B cell (primary cell): ENCODE data around the gene L3MBTL1. TPM values are rescaled to one million over a fixed set of nuclear protein-coding genes. Genes with fewer than 3 reads are reported as not detected.

Experiments
- ATAC-seq: fragments of 200-7000 bp; cut with Tn5 transposase; one replicate; pipeline ENCODE4 v1.10.0; 2021; ENCODE audit warnings: low read depth, mild to moderate bottlenecking, moderate number of reproducible peaks, moderate library complexity
- CTCF ChIA-PET: fragments of 350-600 bp; sonication (Branson Sonifier 250); formaldehyde crosslinking; loops from one replicate; lab custom pipeline; 2021; ENCODE audit warnings: antibody characterized with exemption, inconsistent platforms; lab: Charles Lee
- POLR2A ChIA-PET: fragments of 350-600 bp; sonication (Branson Sonifier 250); formaldehyde crosslinking; loops from one replicate; lab custom pipeline; 2021; ENCODE audit warnings: antibody characterized with exemption; lab: Charles Lee
- DNase-seq: peaks from one replicate; pipeline ENCODE4 v3.0.0; 2013
- H2AFZ ChIP-seq: 2 replicates; pipeline ENCODE4 v1.6.1; 2012; ENCODE audit warnings: mild to moderate bottlenecking, low read depth, low read length; ENCODE audit not compliant: insufficient read depth, poor library complexity, severe bottlenecking
- H3K27ac ChIP-seq, 2 donors: 1 replicate in 1 of 2; 2 replicates in 1 of 2; pipeline ENCODE4 v1.5.1; 2012 to 2013; ENCODE audit warnings: low read length in 2 of 2, mild to moderate bottlenecking in 2 of 2, moderate library complexity in 1 of 2
- H3K27me3 ChIP-seq, 4 experiments: fragments of 200-600 bp in 1 of 4; sonication (generic) in 1 of 4; replicated peaks in 1 of 4; 1 replicate in 2 of 4; 2 replicates in 2 of 4; pipeline versions ENCODE4 v1.6.1 to v1.7.0; 2013 to 2016; ENCODE audit warnings: low read length in 3 of 4, mild to moderate bottlenecking in 2 of 4, mixed read lengths in 1 of 4, moderate library complexity in 1 of 4; ENCODE audit not compliant: insufficient read depth in 4 of 4, control insufficient read depth in 3 of 4; ENCODE audit errors: control extremely low read depth in 1 of 4
- H3K36me3 ChIP-seq, 2 experiments: replicated peaks in 1 of 2; 1 replicate in 1 of 2; 2 replicates in 1 of 2; pipeline versions ENCODE4 v1.6.1 to v1.7.1; 2013; ENCODE audit warnings: low read length in 1 of 2; ENCODE audit not compliant: insufficient read depth in 2 of 2, control insufficient read depth in 1 of 2; ENCODE audit errors: control extremely low read depth in 1 of 2, extremely low read depth in 1 of 2
- H3K4me1 ChIP-seq, 2 donors: fragments of 200-600 bp in 1 of 2; sonication (generic) in 1 of 2; 1 replicate in 1 of 2; 2 replicates in 1 of 2; pipeline versions ENCODE4 v1.5.1 to v1.6.1; 2013 to 2017; ENCODE audit warnings: low read length in 2 of 2; ENCODE audit not compliant: control insufficient read depth in 2 of 2, insufficient read depth in 2 of 2
- H3K4me2 ChIP-seq: replicated peaks from 2 replicates; pipeline ENCODE3; 2012; ENCODE audit warnings: mild to moderate bottlenecking, low read depth, low read length; ENCODE audit not compliant: poor library complexity, severe bottlenecking
- H3K4me3 ChIP-seq, 5 experiments: fragments of 200-600 bp in 1 of 5; sonication (generic) in 1 of 5; 1 replicate in 3 of 5; 2 replicates in 2 of 5; pipeline versions ENCODE4 v1.5.1 to v1.7.0; 2011 to 2016; ENCODE audit warnings: low read length in 4 of 5, mild to moderate bottlenecking in 4 of 5, low read depth in 2 of 5, control low read depth in 1 of 5, moderate library complexity in 1 of 5; ENCODE audit not compliant: insufficient read depth in 1 of 5; ENCODE audit errors: control extremely low read depth in 1 of 5, extremely low read depth in 1 of 5
- H3K79me2 ChIP-seq: fragments of 200-600 bp; sonication (generic); one replicate; pipeline ENCODE4 v1.6.0; 2016; ENCODE audit warnings: low read length; ENCODE audit not compliant: control insufficient read depth, insufficient read depth
- H3K9ac ChIP-seq: fragments of 200-600 bp; sonication (generic); 2 replicates; pipeline ENCODE4 v1.6.1; 2017; ENCODE audit warnings: mild to moderate bottlenecking, low read length, moderate library complexity
- H3K9me3 ChIP-seq, 3 donors: one replicate each; pipeline versions ENCODE4 v1.6.1 to v1.7.1; 2013; ENCODE audit warnings: low read length in 2 of 3; ENCODE audit not compliant: control insufficient read depth in 2 of 3, insufficient read depth in 1 of 3; ENCODE audit errors: control extremely low read depth in 1 of 3
- H4K20me1 ChIP-seq: 2 replicates; pipeline ENCODE4 v1.6.0; 2012; ENCODE audit warnings: mild to moderate bottlenecking, low read length; ENCODE audit not compliant: insufficient read depth, control insufficient read depth, poor library complexity, severe bottlenecking
- H3K27ac Mint-ChIP-seq: one replicate; pipeline ENCODE4 v1.8.0; 2021; ENCODE audit warnings: mixed read lengths
- H3K27me3 Mint-ChIP-seq: one replicate; pipeline ENCODE4 v1.8.0; 2021; ENCODE audit warnings: mixed read lengths
- H3K4me1 Mint-ChIP-seq: one replicate; pipeline ENCODE4 v1.8.0; 2021; ENCODE audit warnings: mixed read lengths
- H3K4me3 Mint-ChIP-seq: one replicate; pipeline ENCODE4 v1.8.0; 2021; ENCODE audit warnings: mixed read lengths
- H3K9me3 Mint-ChIP-seq: one replicate; pipeline ENCODE4 v1.8.0; 2022; ENCODE audit warnings: mixed read lengths; ENCODE audit not compliant: insufficient read depth
- CTCF ChIP-seq: fragments of 200-600 bp; IDR thresholded peaks from one replicate; pipeline ENCODE4 v1.8.0; 2022; ENCODE audit warnings: antibody characterized with exemption, mild to moderate bottlenecking
- EZH2 ChIP-seq: IDR thresholded peaks from 2 replicates; pipeline ENCODE4 v1.6.1; 2012; ENCODE audit warnings: borderline replicate concordance, low read depth, mild to moderate bottlenecking, moderate library complexity, low read length; ENCODE audit not compliant: insufficient read depth, poor library complexity, severe bottlenecking
- WGBS: methylation state at CpG from one replicate; pipeline ENCODE4 v1.1.5; 2013; ENCODE audit warnings: missing lambda C conversion rate; ENCODE audit not compliant: insufficient coverage; 5-methylcytosine and 5-hydroxymethylcytosine counted together
- intact Hi-C: fragments of 100-400 bp; cut with micrococcal nuclease; formaldehyde crosslinking; loops from one replicate; pipeline ENCODE4 v1.10.0; 2022
- polyA plus RNA-seq: library from polyadenylated mRNA; depleted of rRNA; stranded (reverse); fragments of >200 nt; gene quantifications from 2 replicates; pipeline ENCODE4 v1.2.3, GENCODE V29; 2012
- total RNA-seq, 2 donors: library from RNA; stranded (reverse); fragments of 120-200 nt in 1 of 2; gene quantifications; 1 replicate in 1 of 2; 2 replicates in 1 of 2; pipeline versions ENCODE4 v1.2.3 to v1.2.4, GENCODE V29; 2013 to 2022

Gene L3MBTL1
- total and polyA plus RNA-seq, 2 donors (not counting 1 experiment from before 2014, with no cell fraction given): 15.6 to 31.4 TPM

GRCh38 chr20:43576108-43576507, 68.6 kb downstream of the L3MBTL1 start:
- no peaks in the 10 kb centered on the region for H3K79me2 ChIP-seq
- no peak for ATAC-seq
- Mint-ChIP-seq H3K27ac (no peak overlapping the region), H3K27me3 (no peaks in the 10 kb centered on the region), H3K4me3 (no peak overlapping the region), H3K4me1 (no peaks in the 10 kb centered on the region), H3K9me3 (no peaks in the 10 kb centered on the region)
- DNase-seq: no peak
- intact Hi-C loops: no loop called here
- H3K27ac ChIP-seq: no peak overlapping the region
- WGBS: 78% methylated on average over 10 of the region's 10 CpGs
- ChIA-PET CTCF (interaction anchor here (0.8 to 1.0 kb wide), 2 partner anchors 12 to 35 kb away, joined by 3 read pairs; no protein-coding TSS in a partner anchor), POLR2A (no interaction called here)
- no peak overlapping the region for H2AFZ ChIP-seq
- H3K4me1 ChIP-seq: no peaks in the 10 kb centered on the region
- H4K20me1 ChIP-seq: no peaks in the 10 kb centered on the region
- no peaks in the 10 kb centered on the region for H3K9me3 ChIP-seq
- H3K4me2 ChIP-seq: no peak overlapping the region
- no peak overlapping the region for H3K4me3 ChIP-seq
- no peak overlapping the region for H3K9ac ChIP-seq
- no peaks in the 10 kb centered on the region for H3K27me3 ChIP-seq
- TF ChIP-seq CTCF (no peak), EZH2 (no peak)
- H3K36me3 ChIP-seq: no peaks in the 10 kb centered on the region

- H3K4me2 ChIP-seq: no peak overlapping the region
- intact Hi-C loops: no loop called here
- H2AFZ ChIP-seq: no peak overlapping the region
- H3K9me3 ChIP-seq: no peaks in the 10 kb centered on the region
- no peaks in the 10 kb centered on the region for H4K20me1 ChIP-seq
- no peaks in the 10 kb centered on the region for H3K27me3 ChIP-seq
- Mint-ChIP-seq H3K4me3 (no peak overlapping the region), H3K4me1 (no peaks in the 10 kb centered on the region), H3K27me3 (no peaks in the 10 kb centered on the region), H3K27ac (no peak overlapping the region), H3K9me3 (no peaks in the 10 kb centered on the region)
- no peak overlapping the region for H3K27ac ChIP-seq
- DNase-seq (no peak), ATAC-seq (no peak)
- H3K9ac ChIP-seq: no peak overlapping the region
- no peaks in the 10 kb centered on the region for H3K36me3 ChIP-seq
- CTCF ChIA-PET: interaction anchor here (1.1 kb wide), 1 partner anchor 112 kb away, joined by 3 read pairs; no protein-coding TSS in a partner anchor
- WGBS: 86% methylated on average over 1 of the region's 7 CpGs
- H3K4me1 ChIP-seq: no peaks in the 10 kb centered on the region
- no peak overlapping the region for H3K4me3 ChIP-seq
- H3K79me2 ChIP-seq: no peaks in the 10 kb centered on the region
- POLR2A ChIA-PET: no interaction called here
- TF ChIP-seq EZH2 (no peak), CTCF (no peak)
Observed at GRCh38 chr20:43579861-43580793, 72.6 kb downstream of the L3MBTL1 start.
